ENCODE measurements around the gene PHF24. TPM values are rescaled to one million over a fixed set of nuclear protein-coding genes. Genes with fewer than 3 reads are reported as not detected.
A peak's percentile ranks its signal among the peaks of the same experiment; 100 is the strongest.

The PHF24 gene
- polyA plus RNA-seq, 1 donor (not counting 4 experiments of a cell fraction or from before 2014, with no cell fraction given) = 0.04 TPM

DNA sequence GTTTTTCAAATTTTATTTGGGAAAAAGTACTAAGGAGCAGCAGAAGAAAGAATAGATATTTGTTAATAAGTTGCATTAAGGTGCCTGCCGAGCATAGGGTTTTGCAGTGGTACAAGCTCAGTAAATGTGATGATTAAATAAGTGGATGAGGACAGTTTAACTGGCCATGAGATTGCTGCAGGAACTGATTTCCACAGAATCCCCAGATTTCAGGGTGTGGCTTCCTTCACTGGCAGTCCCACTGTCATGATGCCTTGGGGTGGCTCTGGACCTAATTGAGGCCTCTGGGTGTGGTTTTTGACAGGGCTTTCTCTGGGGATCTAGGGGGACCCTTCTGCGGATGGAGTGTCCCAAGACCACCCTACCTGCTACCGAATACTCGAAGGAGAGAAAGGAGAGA, 1.4 kb downstream of the PHF24 start:
- H3K4me1 ChIP-seq (ENCODE audit: control insufficient read depth, extremely low read depth, insufficient read depth, low read length) = peaks cover 12% of the 10 kb centered on the region
- H3K9me1 ChIP-seq (ENCODE audit: control insufficient read depth, extremely low read depth, insufficient read depth, low read length) = no peaks in the 10 kb centered on the region
- no peak overlapping the region for H3K27ac ChIP-seq (ENCODE audit: control insufficient read depth, insufficient read depth, low read length)
- no peak overlapping the region for H3K4me2 ChIP-seq (ENCODE audit: control insufficient read depth, extremely low read depth, insufficient read depth, low read depth, low read length)
- no peak overlapping the region for H2AFZ ChIP-seq (ENCODE audit: control insufficient read depth, low read length)
- H4K20me1 ChIP-seq (ENCODE audit: control insufficient read depth, extremely low read depth, insufficient read depth, low read length) = no peaks in the 10 kb centered on the region
- dilution Hi-C loops (cut with MboI; ENCODE audit: extremely low pct_ligation_motif_present, low sequenced_read_pairs) = no loop called here
- FAIRE-seq (no peak), DNase-seq (ENCODE audit: low read depth, low spot score) (no peak)
- no peak for TF ChIP-seq EZH2 (IDR thresholded peaks at IDR 0.05; ENCODE audit: low read length)
- TF ChIP-seq, protein P1, sequence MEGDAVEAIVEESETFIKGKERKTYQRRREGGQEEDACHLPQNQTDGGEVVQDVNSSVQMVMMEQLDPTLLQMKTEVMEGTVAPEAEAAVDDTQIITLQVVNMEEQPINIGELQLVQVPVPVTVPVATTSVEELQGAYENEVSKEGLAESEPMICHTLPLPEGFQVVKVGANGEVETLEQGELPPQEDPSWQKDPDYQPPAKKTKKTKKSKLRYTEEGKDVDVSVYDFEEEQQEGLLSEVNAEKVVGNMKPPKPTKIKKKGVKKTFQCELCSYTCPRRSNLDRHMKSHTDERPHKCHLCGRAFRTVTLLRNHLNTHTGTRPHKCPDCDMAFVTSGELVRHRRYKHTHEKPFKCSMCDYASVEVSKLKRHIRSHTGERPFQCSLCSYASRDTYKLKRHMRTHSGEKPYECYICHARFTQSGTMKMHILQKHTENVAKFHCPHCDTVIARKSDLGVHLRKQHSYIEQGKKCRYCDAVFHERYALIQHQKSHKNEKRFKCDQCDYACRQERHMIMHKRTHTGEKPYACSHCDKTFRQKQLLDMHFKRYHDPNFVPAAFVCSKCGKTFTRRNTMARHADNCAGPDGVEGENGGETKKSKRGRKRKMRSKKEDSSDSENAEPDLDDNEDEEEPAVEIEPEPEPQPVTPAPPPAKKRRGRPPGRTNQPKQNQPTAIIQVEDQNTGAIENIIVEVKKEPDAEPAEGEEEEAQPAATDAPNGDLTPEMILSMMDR (optimal IDR thresholded peaks at IDR 0.05 in 1 of 3, IDR thresholded peaks at IDR 0.05 in 1 of 3, conservative IDR thresholded peaks at IDR 0.05 in 1 of 3; ENCODE audit: extremely low read depth in 1 of 3, insufficient read depth in 2 of 3, low read length in 3 of 3) = no peak
- no peaks in the 10 kb centered on the region for H3K9me3 ChIP-seq (ENCODE audit: control insufficient read depth, low read depth, low read length)
- no peak overlapping the region for H3K4me3 ChIP-seq (ENCODE audit: control insufficient read depth in 2 of 3, extremely low read depth in 1 of 3, insufficient read depth in 2 of 3, low read depth in 1 of 3, low read length in 3 of 3)
- H3K36me3 ChIP-seq (ENCODE audit: control insufficient read depth in 2 of 2, extremely low read depth in 1 of 2, insufficient read depth in 2 of 2, low read length in 2 of 2) = no peaks in the 10 kb centered on the region
- H3K27me3 ChIP-seq (ENCODE audit: control insufficient read depth, extremely low read depth, insufficient read depth, low read length) = peaks cover 35% of the 10 kb centered on the region
- H3K79me2 ChIP-seq (ENCODE audit: control insufficient read depth, insufficient read depth, low read length) = no peaks in the 10 kb centered on the region
- H3K9ac ChIP-seq (ENCODE audit: control insufficient read depth, extremely low read depth, insufficient read depth, low read length) = no peak overlapping the region

GRCh38 chr9:34961574-34962490, 3.7 kb downstream of the PHF24 start:
- DNase-seq (ENCODE audit: low read depth, low spot score) = no peak
- no peaks in the 10 kb centered on the region for H3K9me1 ChIP-seq (ENCODE audit: control insufficient read depth, extremely low read depth, insufficient read depth, low read length)
- no peaks in the 10 kb centered on the region for H3K9me3 ChIP-seq (ENCODE audit: control insufficient read depth, low read depth, low read length)
- peaks cover 12% of the 10 kb centered on the region for H3K4me1 ChIP-seq (ENCODE audit: control insufficient read depth, extremely low read depth, insufficient read depth, low read length)
- no peaks in the 10 kb centered on the region for H4K20me1 ChIP-seq (ENCODE audit: control insufficient read depth, extremely low read depth, insufficient read depth, low read length)
- peaks cover 28% of the 10 kb centered on the region for H3K27me3 ChIP-seq (ENCODE audit: control insufficient read depth, extremely low read depth, insufficient read depth, low read length)
- no peak overlapping the region for H3K4me3 ChIP-seq (ENCODE audit: control insufficient read depth in 2 of 3, extremely low read depth in 1 of 3, insufficient read depth in 2 of 3, low read depth in 1 of 3, low read length in 3 of 3)
- H3K79me2 ChIP-seq (ENCODE audit: control insufficient read depth, insufficient read depth, low read length) = no peaks in the 10 kb centered on the region
- dilution Hi-C loops (cut with MboI; ENCODE audit: extremely low pct_ligation_motif_present, low sequenced_read_pairs) = no loop called here
- no peak overlapping the region for H3K9ac ChIP-seq (ENCODE audit: control insufficient read depth, extremely low read depth, insufficient read depth, low read length)
- H3K36me3 ChIP-seq (ENCODE audit: control insufficient read depth in 2 of 2, extremely low read depth in 1 of 2, insufficient read depth in 2 of 2, low read length in 2 of 2) = no peaks in the 10 kb centered on the region
- FAIRE-seq = peak; percentile 65
- TF ChIP-seq EZH2 (IDR thresholded peaks at IDR 0.05; ENCODE audit: low read length) = no peak
- TF ChIP-seq, protein P1 (optimal IDR thresholded peaks at IDR 0.05 in 1 of 3, IDR thresholded peaks at IDR 0.05 in 1 of 3, conservative IDR thresholded peaks at IDR 0.05 in 1 of 3; ENCODE audit: extremely low read depth in 1 of 3, insufficient read depth in 2 of 3, low read length in 3 of 3) = no peak
- peak overlapping the region; percentile 29 for H3K4me2 ChIP-seq (ENCODE audit: control insufficient read depth, extremely low read depth, insufficient read depth, low read depth, low read length)
- peak overlapping the region; percentile 2 for H3K27ac ChIP-seq (ENCODE audit: control insufficient read depth, insufficient read depth, low read length)
- H2AFZ ChIP-seq (ENCODE audit: control insufficient read depth, low read length) = no peak overlapping the region

All from keratinocyte (primary cell).